ENCODE results near the gene RAB12. TPM values are rescaled to one million over a fixed set of nuclear protein-coding genes. Genes with fewer than 3 reads are reported as not detected.

RAB12 gene
- total and polyA plus RNA-seq, 2 of the 8 experiments (the other 6 are each of a cell fraction or from before 2014, with no cell fraction given): 19.7 to 45.9 TPM

DNA sequence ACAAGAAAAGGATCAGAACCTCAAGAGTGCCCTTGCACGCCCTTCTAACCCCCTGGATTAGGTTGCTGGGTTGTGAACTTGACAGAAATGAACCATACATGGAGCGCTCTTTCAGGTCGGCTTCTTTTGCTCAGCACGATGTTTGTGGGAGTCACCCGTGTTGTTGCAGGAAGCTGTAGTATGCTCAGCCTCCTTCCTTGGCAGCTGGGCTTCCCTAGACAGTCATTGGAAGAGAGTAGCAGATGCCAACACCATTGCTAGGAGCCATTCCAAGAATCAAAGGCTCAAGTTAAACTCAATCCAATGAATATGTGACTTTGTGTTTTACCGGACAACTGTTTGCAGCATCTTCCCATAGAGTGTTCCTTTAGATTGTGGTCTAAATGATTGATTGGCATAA is 47.0 kb downstream of the RAB12 start:
- Histone ChIP-seq H3K4me2 (ENCODE audit: insufficient read depth in 1 of 2, low read depth in 2 of 2, low read length in 2 of 2) (no peak overlapping the region), H3K9me3 (ENCODE audit: insufficient read depth in 2 of 2, low read depth in 1 of 2, low read length in 1 of 2) (0 out of 4 replicates have a peak, but pooled peaks cover 0 to 2% of the 10 kb centered on the region in 2 experiments), H3K4me1 (replicated peaks in 1 of 4; ENCODE audit: control insufficient read depth in 3 of 4, insufficient read depth in 4 of 4, low read length in 3 of 4) (peaks cover 0 to 6% (median 3%) of the 10 kb centered on the region in 4 experiments; a peak in 4 of 7 replicates), H3K23ac (ENCODE audit: insufficient read length) (no peak overlapping the region), H3K9ac (replicated peaks in 1 of 4; ENCODE audit: extremely low read depth in 1 of 4, low read depth in 3 of 4, low read length in 3 of 4) (no peak overlapping the region), H2BK5ac (ENCODE audit: low read depth, low read length) (no peak overlapping the region), H3K36me3 (ENCODE audit: control insufficient read depth in 2 of 4, insufficient read depth in 4 of 4, low read length in 3 of 4) (no peaks in the 10 kb centered on the region), H3K4ac (replicated peaks; ENCODE audit: insufficient read length, low read depth, low read length) (no peak overlapping the region), H3K14ac (ENCODE audit: insufficient read length) (no peak overlapping the region), H3K23me2 (ENCODE audit: low read depth, low read length) (no peaks in the 10 kb centered on the region; the same call in 1 of the 2 replicates), H3K27me3 (replicated peaks in 1 of 4; ENCODE audit: control insufficient read depth in 3 of 4, extremely low read depth in 1 of 4, insufficient read depth in 3 of 4, low read length in 3 of 4) (no peaks in the 10 kb centered on the region), H3K27ac (ENCODE audit: low read depth, low read length) (no peak overlapping the region), H3K79me1 (ENCODE audit: low read depth, low read length) (no peaks in the 10 kb centered on the region), H2BK20ac (ENCODE audit: low read length) (no peak overlapping the region; the same call in 1 of the 2 replicates), H2AK5ac (ENCODE audit: low read depth, low read length) (no peak overlapping the region), H4K8ac (ENCODE audit: extremely low read depth, insufficient read depth, low read length) (no peak overlapping the region), H2BK120ac (replicated peaks; ENCODE audit: low read depth, low read length) (no peak overlapping the region), H3K56ac (replicated peaks; ENCODE audit: insufficient read length, low read depth, low read length) (no peak overlapping the region), H4K20me1 (replicated peaks in 1 of 2; ENCODE audit: control insufficient read depth in 1 of 2, insufficient read depth in 2 of 2, low read length in 2 of 2) (no peaks in the 10 kb centered on the region), H4K91ac (replicated peaks; ENCODE audit: insufficient read length, low read length) (no peak overlapping the region), H3K4me3 (ENCODE audit: extremely low read depth in 1 of 4, insufficient read depth in 2 of 4, low read depth in 3 of 4, low read length in 4 of 4) (no peak overlapping the region), H2AFZ (ENCODE audit: low read length) (no peak overlapping the region), H3K79me2 (ENCODE audit: control insufficient read depth in 1 of 2, insufficient read depth in 2 of 2, low read length in 2 of 2) (no peaks in the 10 kb centered on the region), H2BK15ac (ENCODE audit: low read length) (peak overlapping the region; percentile 24; the same call in 1 of the 2 replicates), H2BK12ac (ENCODE audit: low read depth, low read length) (no peak overlapping the region), H3K18ac (ENCODE audit: extremely low read depth, low read length) (no peak overlapping the region), H4K5ac (ENCODE audit: insufficient read length, low read depth, low read length) (no peak overlapping the region)
- FAIRE-seq: no peak
- ChIA-PET CTCF (ENCODE audit: partially characterized antibody) (interaction anchor here (1.4 to 5.1 kb wide), 6 partner anchors 16 to 332 kb away, joined by 4 to 40 read pairs (median 19); no protein-coding TSS in a partner anchor), POLR2A (ENCODE audit: partially characterized antibody) (no interaction called here)
- WGBS, 2 experiments (ENCODE audit: extremely low coverage in 1 of 2, insufficient coverage in 1 of 2, insufficient read length in 1 of 2, insufficient replicate concordance in 2 of 2, low coverage in 1 of 2, low lambda C conversion rate in 2 of 2, missing lambda C conversion rate in 1 of 2): 91% methylated on average over 6 of the region's 6 CpGs; no CpG with 5 or more reads in 1 of the 2 experiments
- no peak for DNase-seq (ENCODE audit: low read depth in 1 of 2, low spot score in 2 of 2)
- no peak for TF ChIP-seq CHD2 (IDR thresholded peaks at IDR 0.05; ENCODE audit: low read length)
- no peak for TF ChIP-seq BCL11A (IDR thresholded peaks at IDR 0.05; ENCODE audit: low read depth in 2 of 2, low read length in 2 of 2)
- no peak for TF ChIP-seq ZNF274 (IDR thresholded peaks at IDR 0.05; ENCODE audit: borderline replicate concordance, extremely low read depth, low read length)
- TF ChIP-seq SAP30 (IDR thresholded peaks at IDR 0.05; ENCODE audit: insufficient read depth, insufficient replicate concordance, low read length): no peak
- no peak for TF ChIP-seq EGR1 (IDR thresholded peaks at IDR 0.05; ENCODE audit: borderline replicate concordance, low read depth, low read length)
- TF ChIP-seq SIX5 (IDR thresholded peaks at IDR 0.05; ENCODE audit: low read depth, low read length): no peak
- TF ChIP-seq CTBP2 (IDR thresholded peaks at IDR 0.05; ENCODE audit: borderline replicate concordance, insufficient read depth, insufficient read length, low read length): no peak
- TF ChIP-seq RBBP5 (IDR thresholded peaks at IDR 0.05; ENCODE audit: borderline replicate concordance, low read depth, low read length): no peak
- no peak for TF ChIP-seq POLR2A (IDR thresholded peaks at IDR 0.05; ENCODE audit: control extremely low read depth in 1 of 2, low read depth in 2 of 2, low read length in 2 of 2)
- TF ChIP-seq EP300 (IDR thresholded peaks at IDR 0.05; ENCODE audit: borderline replicate concordance in 1 of 2, low read depth in 2 of 2, low read length in 2 of 2): no peak
- no peak for TF ChIP-seq SIN3A (conservative IDR thresholded peaks at IDR 0.05 in 1 of 2, IDR thresholded peaks at IDR 0.05 in 1 of 2; ENCODE audit: low read depth in 1 of 2, low read length in 2 of 2)
- TF ChIP-seq, protein P1, sequence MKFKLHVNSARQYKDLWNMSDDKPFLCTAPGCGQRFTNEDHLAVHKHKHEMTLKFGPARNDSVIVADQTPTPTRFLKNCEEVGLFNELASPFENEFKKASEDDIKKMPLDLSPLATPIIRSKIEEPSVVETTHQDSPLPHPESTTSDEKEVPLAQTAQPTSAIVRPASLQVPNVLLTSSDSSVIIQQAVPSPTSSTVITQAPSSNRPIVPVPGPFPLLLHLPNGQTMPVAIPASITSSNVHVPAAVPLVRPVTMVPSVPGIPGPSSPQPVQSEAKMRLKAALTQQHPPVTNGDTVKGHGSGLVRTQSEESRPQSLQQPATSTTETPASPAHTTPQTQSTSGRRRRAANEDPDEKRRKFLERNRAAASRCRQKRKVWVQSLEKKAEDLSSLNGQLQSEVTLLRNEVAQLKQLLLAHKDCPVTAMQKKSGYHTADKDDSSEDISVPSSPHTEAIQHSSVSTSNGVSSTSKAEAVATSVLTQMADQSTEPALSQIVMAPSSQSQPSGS (IDR thresholded peaks at IDR 0.05; ENCODE audit: low read length): no peak
